Mammary epithelial cell (primary cell): ENCODE data around the gene PBRM1.

Experiments used
- EZH2 ChIP-seq: IDR thresholded peaks from 2 replicates; pipeline ENCODE4 v1.6.1; 2012; ENCODE audit warnings: low read length, inconsistent platforms, borderline replicate concordance
- TF ChIP-seq, protein P1 (sequence below), 2 donors: IDR thresholded peaks in 1 of 2; conservative IDR thresholded peaks in 1 of 2; 2 replicates each; pipeline ENCODE4 v1.5.1; 2011 to 2012; ENCODE audit warnings: inconsistent platforms in 2 of 2, low read length in 2 of 2, mild to moderate bottlenecking in 2 of 2, control low read depth in 1 of 2, low read depth in 1 of 2; ENCODE audit not compliant: insufficient read depth in 1 of 2; ENCODE audit errors: extremely low read depth in 1 of 2

DNA sequence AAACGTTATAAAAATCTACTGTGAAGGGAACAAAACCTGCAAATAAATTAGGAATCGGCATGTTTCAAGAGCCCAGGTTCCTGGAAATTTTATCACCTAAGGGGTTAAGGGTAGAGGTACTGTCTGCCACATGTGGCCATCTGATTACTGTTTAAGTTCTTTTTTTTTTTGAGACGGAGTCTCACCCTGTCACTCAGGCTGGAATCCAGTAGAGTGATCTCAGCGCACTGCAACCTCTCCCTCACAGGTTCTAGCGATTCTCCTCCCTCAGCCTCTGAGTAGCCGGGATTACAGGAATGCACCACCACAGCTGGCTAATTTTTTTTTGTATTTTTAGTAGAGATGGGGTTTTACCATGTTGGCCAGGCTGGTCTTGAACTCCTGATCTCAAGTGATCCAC is 113.5 kb downstream of the PBRM1 start:
- TF ChIP-seq, protein P1, sequence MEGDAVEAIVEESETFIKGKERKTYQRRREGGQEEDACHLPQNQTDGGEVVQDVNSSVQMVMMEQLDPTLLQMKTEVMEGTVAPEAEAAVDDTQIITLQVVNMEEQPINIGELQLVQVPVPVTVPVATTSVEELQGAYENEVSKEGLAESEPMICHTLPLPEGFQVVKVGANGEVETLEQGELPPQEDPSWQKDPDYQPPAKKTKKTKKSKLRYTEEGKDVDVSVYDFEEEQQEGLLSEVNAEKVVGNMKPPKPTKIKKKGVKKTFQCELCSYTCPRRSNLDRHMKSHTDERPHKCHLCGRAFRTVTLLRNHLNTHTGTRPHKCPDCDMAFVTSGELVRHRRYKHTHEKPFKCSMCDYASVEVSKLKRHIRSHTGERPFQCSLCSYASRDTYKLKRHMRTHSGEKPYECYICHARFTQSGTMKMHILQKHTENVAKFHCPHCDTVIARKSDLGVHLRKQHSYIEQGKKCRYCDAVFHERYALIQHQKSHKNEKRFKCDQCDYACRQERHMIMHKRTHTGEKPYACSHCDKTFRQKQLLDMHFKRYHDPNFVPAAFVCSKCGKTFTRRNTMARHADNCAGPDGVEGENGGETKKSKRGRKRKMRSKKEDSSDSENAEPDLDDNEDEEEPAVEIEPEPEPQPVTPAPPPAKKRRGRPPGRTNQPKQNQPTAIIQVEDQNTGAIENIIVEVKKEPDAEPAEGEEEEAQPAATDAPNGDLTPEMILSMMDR (conservative IDR thresholded peaks at IDR 0.05 in 1 of 2, IDR thresholded peaks at IDR 0.05 in 1 of 2; ENCODE audit: extremely low read depth in 1 of 2, insufficient read depth in 1 of 2, low read depth in 1 of 2, low read length in 2 of 2) = no peak
- no peak for TF ChIP-seq EZH2
